Ishikawa (cell line): ENCODE data around the gene NUP210L.

Experiments used
- EP300 ChIP-seq: IDR thresholded peaks from 2 replicates; pipeline ENCODE4 v1.6.1; 2012; ENCODE audit warnings: borderline replicate concordance
- FOXM1 ChIP-seq: IDR thresholded peaks from 2 replicates; pipeline ENCODE4 v1.6.1; 2012; ENCODE audit warnings: low read depth, borderline replicate concordance
- RAD21 ChIP-seq: IDR thresholded peaks from 2 replicates; pipeline ENCODE4 v1.6.1; 2012; ENCODE audit warnings: low read depth

GRCh38 chr1:154171880-154172279 lies 17.0 kb upstream of the NUP210L start:
- TF ChIP-seq RAD21 (no peak), FOXM1 (no peak), EP300 (no peak)
